HEK293T (cell line): Measurements from ENCODE around the gene ECHDC1.
"Not testable (repeated sequence)": the region's sequence is repeated elsewhere in the genome, so short reads cannot be mapped to it uniquely, and the experiment has no call there.

Experiments used
- CTCF ChIA-PET: fragments of 350-600 bp; formaldehyde crosslinking; extraction: SDS; loops from one replicate; lab custom pipeline; 2021; ENCODE audit warnings: antibody characterized with exemption, inconsistent platforms; lab: Yijun Ruan, JAX
- POLR2A ChIA-PET: fragments of 350-600 bp; formaldehyde crosslinking; extraction: SDS; loops from one replicate; lab custom pipeline; 2020; ENCODE audit warnings: antibody characterized with exemption, inconsistent platforms; lab: Yijun Ruan, JAX
- DNase-seq: peaks from one replicate; pipeline ENCODE4 v3.0.0; 2012; ENCODE audit warnings: mixed read lengths; ENCODE audit errors: extremely low spot score
- ARNT ChIP-seq: fragments of 450-650 bp; IDR thresholded peaks from 2 replicates; pipeline ENCODE4 v1.6.1; 2017; ENCODE audit warnings: mild to moderate bottlenecking
- BHLHE40 ChIP-seq: fragments of 450-650 bp; IDR thresholded peaks from 2 replicates; pipeline ENCODE4 v1.6.1; 2016; ENCODE audit warnings: mild to moderate bottlenecking, moderate library complexity, borderline replicate concordance
- CTBP1 ChIP-seq: fragments of 450-650 bp; IDR thresholded peaks from 2 replicates; pipeline ENCODE4 v1.6.1; 2016; ENCODE audit warnings: borderline replicate concordance
- ELF4 ChIP-seq: fragments of 450-650 bp; IDR thresholded peaks from 2 replicates; pipeline ENCODE4 v1.6.1; 2017; ENCODE audit warnings: antibody characterized with exemption
- FOXA1 ChIP-seq: fragments of 450-650 bp; IDR thresholded peaks from 2 replicates; pipeline ENCODE4 v1.6.1; 2016; ENCODE audit warnings: mild to moderate bottlenecking
- FOXK2 ChIP-seq: fragments of 450-650 bp; IDR thresholded peaks from 2 replicates; pipeline ENCODE4 v1.6.1; 2016; ENCODE audit warnings: mild to moderate bottlenecking
- FOXM1 ChIP-seq: fragments of 450-650 bp; IDR thresholded peaks from 2 replicates; pipeline ENCODE4 v1.6.1; 2017; ENCODE audit warnings: mild to moderate bottlenecking, borderline replicate concordance
- HDGF ChIP-seq: fragments of 450-650 bp; IDR thresholded peaks from 2 replicates; pipeline ENCODE4 v1.6.1; 2017; ENCODE audit warnings: antibody characterized with exemption, borderline replicate concordance
- L3MBTL2 ChIP-seq: fragments of 450-650 bp; conservative IDR thresholded peaks from 2 replicates; pipeline ENCODE4 v1.6.1; 2016; ENCODE audit warnings: mild to moderate bottlenecking
- LEF1 ChIP-seq: fragments of 450-650 bp; IDR thresholded peaks from 2 replicates; pipeline ENCODE4 v1.6.1; 2017; ENCODE audit warnings: mild to moderate bottlenecking, borderline replicate concordance
- NFRKB ChIP-seq: fragments of 450-650 bp; IDR thresholded peaks from 2 replicates; pipeline ENCODE4 v1.6.1; 2016; ENCODE audit warnings: mild to moderate bottlenecking, moderate library complexity
- SP1 ChIP-seq: fragments of 450-650 bp; IDR thresholded peaks from 2 replicates; pipeline ENCODE4 v1.6.1; 2017
- SUZ12 ChIP-seq: fragments of 450-650 bp; IDR thresholded peaks from 2 replicates; pipeline ENCODE4 v1.6.1; 2016; ENCODE audit warnings: mild to moderate bottlenecking
- TARDBP ChIP-seq: fragments of 450-650 bp; IDR thresholded peaks from 2 replicates; pipeline ENCODE4 v1.6.1; 2016
- ZNF384 ChIP-seq: fragments of 450-650 bp; IDR thresholded peaks from 2 replicates; pipeline ENCODE4 v1.6.1; 2016
- TF ChIP-seq, protein P1 (sequence below): fragments of 450-650 bp; IDR thresholded peaks from 2 replicates; pipeline ENCODE4 v1.6.1; 2016

Gene ECHDC1

DNA sequence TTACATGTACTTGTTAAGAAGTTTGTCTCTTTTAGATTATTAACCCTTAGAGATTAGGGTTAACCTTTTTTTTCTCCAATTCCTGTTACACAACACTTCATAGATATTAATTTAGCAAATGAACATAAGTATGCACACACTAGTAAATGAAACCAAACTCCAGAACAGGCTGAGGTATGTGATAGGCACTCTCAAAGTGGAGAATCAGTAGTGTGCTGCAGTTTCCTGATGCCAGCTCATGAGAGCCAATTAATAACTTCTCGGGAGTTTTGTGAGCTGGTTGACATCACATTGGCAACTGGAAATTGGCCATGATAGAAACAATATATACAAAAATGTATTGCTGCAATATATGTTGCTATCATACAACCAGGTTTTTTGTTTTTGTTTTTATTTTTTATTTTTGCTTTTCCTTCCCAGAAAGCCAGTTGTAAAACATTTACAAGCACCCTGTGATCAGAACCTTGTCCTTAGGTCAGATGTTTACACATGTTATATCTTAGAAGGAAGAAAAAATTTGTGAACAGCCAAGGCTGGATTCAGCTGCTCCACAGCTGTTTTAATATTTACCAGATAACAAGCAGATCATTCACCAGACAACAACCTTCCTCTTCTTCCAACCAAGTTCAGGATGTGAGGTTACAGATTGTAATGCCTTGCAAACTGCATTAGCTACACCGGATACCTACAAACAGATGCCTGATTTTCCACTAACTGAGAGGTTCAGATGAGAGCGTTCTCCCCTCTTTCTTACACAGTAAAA, 42.4 kb upstream of the ECHDC1 start:
- POLR2A ChIA-PET: no interaction called here
- CTCF ChIA-PET: interaction anchor here (0.8 to 0.9 kb wide), 2 partner anchors 20 to 733 kb away, joined by 4 to 5 read pairs; no protein-coding TSS in a partner anchor
- TF ChIP-seq L3MBTL2 (no peak), FOXA1 (no peak), TARDBP (no peak), ARNT (no peak), BHLHE40 (no peak), ELF4 (no peak), ZNF384 (no peak), SP1 (no peak), HDGF (no peak), FOXK2 (no peak), FOXM1 (no peak), SUZ12 (no peak), CTBP1 (no peak), NFRKB (no peak)
- TF ChIP-seq, protein P1, sequence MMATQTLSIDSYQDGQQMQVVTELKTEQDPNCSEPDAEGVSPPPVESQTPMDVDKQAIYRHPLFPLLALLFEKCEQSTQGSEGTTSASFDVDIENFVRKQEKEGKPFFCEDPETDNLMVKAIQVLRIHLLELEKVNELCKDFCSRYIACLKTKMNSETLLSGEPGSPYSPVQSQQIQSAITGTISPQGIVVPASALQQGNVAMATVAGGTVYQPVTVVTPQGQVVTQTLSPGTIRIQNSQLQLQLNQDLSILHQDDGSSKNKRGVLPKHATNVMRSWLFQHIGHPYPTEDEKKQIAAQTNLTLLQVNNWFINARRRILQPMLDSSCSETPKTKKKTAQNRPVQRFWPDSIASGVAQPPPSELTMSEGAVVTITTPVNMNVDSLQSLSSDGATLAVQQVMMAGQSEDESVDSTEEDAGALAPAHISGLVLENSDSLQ: no peak
- no peak for DNase-seq

DNA sequence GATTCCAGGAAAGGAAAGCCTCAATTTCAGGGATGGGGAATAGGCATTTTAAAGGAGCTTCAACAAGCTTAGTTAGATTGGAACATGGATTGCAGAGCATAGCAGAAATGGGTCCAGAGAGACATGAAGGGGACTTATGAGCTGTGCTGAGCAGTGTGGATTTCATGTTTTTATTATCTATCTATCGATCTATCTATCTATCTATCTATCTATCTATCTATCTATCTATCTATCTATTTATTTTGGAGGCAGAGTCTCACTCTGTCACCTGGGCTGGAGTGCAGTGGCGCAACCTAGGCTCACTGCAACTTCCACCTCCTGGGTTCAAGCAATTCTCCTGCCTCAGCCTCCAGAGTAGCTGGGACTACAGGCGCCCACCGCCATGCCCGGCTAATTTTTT, 41.4 kb upstream of the ECHDC1 start:
- DNase-seq, POLR2A ChIA-PET, CTCF ChIA-PET: not testable (repeated sequence)

DNA sequence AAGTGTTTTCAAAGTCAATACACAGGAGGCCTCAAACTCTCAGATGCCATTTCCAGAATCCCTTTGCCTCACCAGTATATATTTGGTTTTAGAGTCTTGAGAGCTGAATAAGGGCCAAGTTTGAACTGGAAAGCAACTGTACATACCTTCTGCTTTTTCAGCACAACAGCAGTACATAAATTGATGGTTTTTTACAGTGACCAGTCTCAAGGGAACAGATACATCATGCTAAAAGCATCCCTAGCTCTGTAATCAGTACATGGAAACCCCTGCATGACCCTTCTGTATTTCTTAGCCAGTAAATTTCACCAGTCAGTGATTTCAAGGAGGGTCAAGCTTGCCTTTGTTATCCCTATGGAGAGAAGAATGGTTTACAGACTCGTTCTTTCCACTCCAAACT, 40.6 kb upstream of the ECHDC1 start:
- DNase-seq: no peak
- CTCF ChIA-PET: no interaction called here
- POLR2A ChIA-PET: no interaction called here
- TF ChIP-seq SUZ12 (no peak), ARNT (no peak), BHLHE40 (no peak), ZNF384 (no peak), CTBP1 (no peak), FOXK2 (no peak), LEF1 (no peak), FOXA1 (no peak), FOXM1 (no peak), NFRKB (no peak), SP1 (no peak), ELF4 (no peak), HDGF (no peak), L3MBTL2 (no peak)
- TF ChIP-seq, protein P1: no peak

DNA sequence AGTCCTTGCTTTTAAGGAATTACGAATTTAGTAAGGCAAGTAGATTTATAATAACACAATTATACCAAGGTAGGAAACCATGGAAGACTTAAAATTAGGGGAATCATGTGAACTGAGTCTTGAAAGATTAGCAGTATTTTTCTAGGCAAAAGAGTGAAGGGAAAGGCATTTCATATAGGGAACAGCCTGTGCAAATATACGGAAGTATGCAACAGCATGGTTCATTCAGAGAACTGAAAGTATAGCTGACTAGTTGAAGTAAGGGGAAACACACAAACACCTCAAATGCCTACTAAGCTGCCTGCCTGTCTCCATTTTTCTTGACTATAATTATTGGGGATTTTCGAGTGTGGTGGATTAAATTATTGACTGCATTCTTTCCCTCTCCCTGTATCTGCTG, 39.0 kb upstream of the ECHDC1 start:
- CTCF ChIA-PET: no interaction called here
- no peak for TF ChIP-seq BHLHE40
- no peak for TF ChIP-seq ELF4
- no peak for TF ChIP-seq FOXA1
- TF ChIP-seq ARNT: no peak
- TF ChIP-seq TARDBP: no peak
- no peak for TF ChIP-seq L3MBTL2
- TF ChIP-seq ZNF384: no peak
- TF ChIP-seq, protein P1: no peak
- no peak for TF ChIP-seq FOXM1
- no peak for TF ChIP-seq NFRKB
- no peak for TF ChIP-seq LEF1
- no peak for TF ChIP-seq HDGF
- TF ChIP-seq SP1: no peak
- no peak for TF ChIP-seq CTBP1
- no peak for TF ChIP-seq FOXK2
- no peak for TF ChIP-seq SUZ12
- DNase-seq: no peak
- POLR2A ChIA-PET: no interaction called here

DNA sequence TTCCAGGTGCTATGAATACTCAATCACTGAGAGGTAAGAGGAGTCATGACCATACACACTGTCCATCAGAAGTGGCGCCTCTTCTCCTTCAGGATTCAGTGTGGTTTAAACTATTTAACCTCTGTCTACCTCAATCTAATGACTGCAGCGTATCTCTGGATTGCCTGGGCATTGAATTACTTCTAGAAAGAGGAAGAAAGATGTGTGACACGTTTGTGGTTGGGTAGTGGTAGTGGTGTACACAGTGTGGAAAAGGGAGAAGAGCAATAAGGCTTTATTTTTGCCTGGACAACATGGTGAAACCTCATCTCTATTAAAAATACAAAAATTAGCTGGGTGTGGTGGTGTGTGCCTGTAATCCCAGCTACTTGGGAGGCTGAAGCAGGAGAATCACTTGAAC, 38.0 kb upstream of the ECHDC1 start:
- TF ChIP-seq, protein P1: no peak
- TF ChIP-seq LEF1 (no peak), TARDBP (no peak), SP1 (no peak), FOXA1 (no peak), CTBP1 (no peak), L3MBTL2 (no peak), SUZ12 (no peak), ARNT (no peak), ELF4 (no peak), HDGF (no peak), ZNF384 (no peak), FOXK2 (no peak), FOXM1 (no peak), NFRKB (no peak), BHLHE40 (no peak)
- DNase-seq: no peak
- CTCF ChIA-PET: no interaction called here
- POLR2A ChIA-PET: no interaction called here
